ENCODE data around the gene CHAF1A.

CHAF1A gene

DNA sequence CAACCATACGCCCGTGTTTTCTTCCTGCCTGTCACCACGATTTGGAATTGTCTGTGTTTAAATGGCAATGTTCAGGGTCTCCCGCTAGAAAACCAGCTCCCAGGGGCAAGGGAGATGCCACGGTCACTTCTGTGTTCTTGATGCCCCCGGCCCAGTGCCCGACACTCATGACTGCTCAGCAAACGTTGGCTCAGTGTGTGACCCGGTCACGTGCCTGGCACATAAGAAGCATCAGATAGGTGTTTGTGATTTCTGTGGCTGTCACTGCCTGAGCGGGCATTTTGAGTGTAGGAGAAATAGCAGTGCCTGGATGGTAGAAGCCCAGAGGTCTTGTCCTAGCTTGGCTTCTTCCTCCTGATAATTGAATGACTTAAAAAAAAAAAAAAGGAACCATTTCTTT is 85.1 kb downstream of the CHAF1A start:
- no peak for DNase-seq (ENCODE audit: low read depth in 3 of 3)

DNA sequence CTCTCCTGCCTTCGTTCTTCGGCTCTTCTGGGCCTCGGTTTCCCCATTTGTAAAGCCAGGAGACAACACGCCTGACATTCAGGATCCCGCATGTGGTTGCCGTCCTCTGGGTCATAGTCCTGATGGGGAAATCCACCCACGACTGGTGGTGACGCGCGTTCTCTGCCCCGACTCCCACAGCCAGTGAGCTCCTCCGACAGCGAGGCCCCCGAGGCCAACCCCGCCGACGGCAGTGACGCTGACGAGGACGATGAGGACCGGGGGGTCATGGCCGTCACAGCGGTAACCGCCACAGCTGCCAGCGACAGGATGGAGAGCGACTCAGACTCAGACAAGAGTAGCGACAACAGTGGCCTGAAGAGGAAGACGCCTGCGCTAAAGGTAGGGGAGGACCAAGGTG is 86.1 kb downstream of the CHAF1A start:
- no peak for DNase-seq (ENCODE audit: low read depth in 3 of 3)

GRCh38 chr19:4491446-4491845 is 89.0 kb downstream of the CHAF1A start:
- no peak for DNase-seq (ENCODE audit: low read depth in 3 of 3)

DNA sequence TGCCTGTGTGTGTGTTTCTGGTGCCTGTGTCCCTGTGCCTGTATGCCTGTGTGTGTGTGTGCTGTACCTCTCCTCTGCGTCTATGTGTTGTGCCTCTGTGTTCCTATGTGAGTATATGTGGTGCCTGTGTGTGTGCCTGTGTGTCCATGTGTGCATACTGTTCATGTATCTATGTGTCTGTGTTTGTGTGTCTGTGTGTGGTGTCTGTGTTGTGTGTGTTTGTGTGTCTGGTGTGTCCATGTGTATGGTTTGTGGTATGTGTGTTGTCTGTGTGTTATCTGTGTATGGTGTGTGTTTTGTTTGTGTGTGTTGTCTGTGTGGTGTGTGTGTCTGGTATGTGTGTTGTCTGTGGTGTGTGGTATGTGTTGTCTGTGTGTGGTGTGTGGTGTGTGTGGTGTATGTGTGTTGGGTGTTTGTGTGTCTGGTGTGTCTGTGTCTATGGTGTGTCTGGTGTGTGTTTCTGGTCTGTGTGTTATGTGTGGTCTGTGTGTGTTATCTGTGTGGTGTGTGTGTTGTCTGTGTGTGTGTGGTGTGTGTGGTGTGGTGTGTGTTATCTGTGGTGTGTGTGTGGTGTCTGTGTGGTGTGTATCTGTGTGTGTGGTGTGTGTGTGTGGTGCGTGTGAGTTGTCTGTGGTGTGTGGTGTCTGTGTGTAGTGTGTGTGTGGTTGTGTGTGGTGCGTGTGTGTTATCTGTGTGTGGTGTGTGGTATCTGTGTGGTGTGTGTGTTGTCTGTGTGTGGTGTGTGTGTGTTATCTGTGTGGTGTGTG is 90.1 kb downstream of the CHAF1A start:
- DNase-seq (ENCODE audit: low read depth in 3 of 3), result no peak

All from stimulated activated CD4-positive, alpha-beta T cell treated with anti-CD3 and anti-CD28 coated beads, TNF-alpha, amount 100 ng/mL, for 24 hours (primary cell).